ENCODE results near the gene RBM15B. TPM values are rescaled to one million over a fixed set of nuclear protein-coding genes. Genes with fewer than 3 reads are reported as not detected.
A peak's percentile ranks its signal among the peaks of the same experiment; 100 is the strongest.

RBM15B gene
- total and polyA plus RNA-seq, 7 experiments from 2014 or later = 12.8 to 40.6 (median 30.1) TPM

DNA sequence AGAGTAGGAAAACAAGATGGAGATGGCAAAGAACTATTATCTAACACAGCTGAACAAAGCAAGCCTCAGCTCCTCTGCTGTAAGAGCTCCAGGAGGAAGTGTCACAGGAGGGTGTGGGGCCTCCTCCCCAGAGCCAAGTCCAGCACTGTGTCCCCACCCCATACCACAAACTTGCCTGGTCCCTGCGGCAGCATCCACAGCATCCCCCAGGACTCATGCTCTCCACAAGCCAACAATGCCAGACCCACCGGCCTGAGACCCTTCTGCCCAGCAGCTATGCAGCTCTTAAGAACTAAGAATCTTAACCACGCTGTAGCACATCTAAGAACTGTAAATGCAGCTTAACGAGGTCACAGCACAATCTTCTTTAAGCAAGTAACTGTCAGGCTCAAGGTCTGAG lies 9.1 kb downstream of the RBM15B start:
- no peak for DNase-seq
- Mint-ChIP-seq H3K9me3 (peaks cover 0 to under 1% (median 0%) of the 10 kb centered on the region in 11 donors), H3K4me3 (no peak overlapping the region), H3K27ac (peak overlapping the region in 7 of 9 donors; percentile 20 to 83 (median 53)), H3K27me3 (no peaks in the 10 kb centered on the region), H3K36me3 (peaks cover 10 to 30% (median 15%) of the 10 kb centered on the region in 5 donors), H3K4me1 (peaks cover 26 to 74% (median 66%) of the 10 kb centered on the region in 7 donors)
- no peak overlapping the region for H3K4me3 ChIP-seq (ENCODE audit: low read length)
- ChIA-PET POLR2A (no interaction called here), CTCF (no interaction called here)
- intact Hi-C loops (cut with micrococcal nuclease) = no loop called here
- H3K9me3 ChIP-seq (ENCODE audit: control insufficient read depth in 2 of 3, low read length in 3 of 3) = no peaks in the 10 kb centered on the region
- peaks cover 3 to 17% of the 10 kb centered on the region in 2 donors for H3K4me1 ChIP-seq (ENCODE audit: control insufficient read depth in 2 of 2, insufficient read depth in 2 of 2, low read length in 2 of 2)
- no peak for ATAC-seq
- peak overlapping the region; percentile 50 for H3K27ac ChIP-seq (ENCODE audit: low read depth, low read length)
- no peaks in the 10 kb centered on the region for H3K27me3 ChIP-seq (ENCODE audit: control insufficient read depth in 2 of 2, insufficient read depth in 2 of 2, low read length in 2 of 2)
- peaks cover 3 to 71% (median 43%) of the 10 kb centered on the region in 3 experiments for H3K36me3 ChIP-seq (ENCODE audit: control insufficient read depth in 2 of 3, insufficient read depth in 3 of 3, low read length in 3 of 3)

DNA sequence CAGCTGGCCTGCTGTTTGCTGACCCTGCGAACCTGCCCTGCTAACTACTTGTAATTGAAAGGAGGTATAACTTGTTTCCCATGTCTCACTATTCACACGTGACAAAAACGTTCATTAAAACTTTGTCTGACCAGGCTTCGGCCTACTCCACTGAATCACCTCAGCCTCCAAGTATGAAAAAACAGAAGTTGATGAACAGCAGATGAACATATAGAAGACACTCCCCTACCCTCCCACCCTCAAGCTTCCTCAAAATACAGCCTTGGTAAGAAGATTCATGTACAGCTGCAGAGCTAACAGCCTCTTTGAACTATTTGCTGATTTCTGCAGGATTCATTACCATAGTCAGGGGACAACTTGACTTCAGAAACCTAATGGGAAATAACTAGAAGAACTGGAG lies 10.7 kb downstream of the RBM15B start:
- H3K4me3 ChIP-seq (ENCODE audit: low read length) = no peak overlapping the region
- peak overlapping the region in 8 of 9 donors; percentile 30 to 81 (median 68) for H3K27ac Mint-ChIP-seq
- DNase-seq (no peak), ATAC-seq (peak; percentile 71)
- CTCF ChIA-PET = interaction anchor here (0.9 kb wide), 1 partner anchor 12 kb away, joined by 3 read pairs; no protein-coding TSS in a partner anchor
- no peak overlapping the region for H3K27ac ChIP-seq (ENCODE audit: low read depth, low read length)
- no peak overlapping the region for H3K4me3 Mint-ChIP-seq
- peaks cover 20 to 68% (median 61%) of the 10 kb centered on the region in 7 donors for H3K4me1 Mint-ChIP-seq
- H3K27me3 Mint-ChIP-seq = no peaks in the 10 kb centered on the region
- intact Hi-C loops (cut with micrococcal nuclease) = no loop called here
- POLR2A ChIA-PET = interaction anchor here (1.1 kb wide), 1 partner anchor 12 kb away, joined by 3 read pairs; no protein-coding TSS in a partner anchor
- H3K9me3 Mint-ChIP-seq = no peaks in the 10 kb centered on the region
- H3K36me3 Mint-ChIP-seq = peaks cover 10 to 23% (median 14%) of the 10 kb centered on the region in 5 donors
- H3K27me3 ChIP-seq (ENCODE audit: control insufficient read depth in 2 of 2, insufficient read depth in 2 of 2, low read length in 2 of 2) = no peaks in the 10 kb centered on the region
- H3K4me1 ChIP-seq (ENCODE audit: control insufficient read depth in 2 of 2, insufficient read depth in 2 of 2, low read length in 2 of 2) = peaks cover 0 to 17% of the 10 kb centered on the region in 2 donors
- peaks cover 3 to 56% (median 34%) of the 10 kb centered on the region in 3 experiments for H3K36me3 ChIP-seq (ENCODE audit: control insufficient read depth in 2 of 3, insufficient read depth in 3 of 3, low read length in 3 of 3)
- no peaks in the 10 kb centered on the region for H3K9me3 ChIP-seq (ENCODE audit: control insufficient read depth in 2 of 3, low read length in 3 of 3)

DNA sequence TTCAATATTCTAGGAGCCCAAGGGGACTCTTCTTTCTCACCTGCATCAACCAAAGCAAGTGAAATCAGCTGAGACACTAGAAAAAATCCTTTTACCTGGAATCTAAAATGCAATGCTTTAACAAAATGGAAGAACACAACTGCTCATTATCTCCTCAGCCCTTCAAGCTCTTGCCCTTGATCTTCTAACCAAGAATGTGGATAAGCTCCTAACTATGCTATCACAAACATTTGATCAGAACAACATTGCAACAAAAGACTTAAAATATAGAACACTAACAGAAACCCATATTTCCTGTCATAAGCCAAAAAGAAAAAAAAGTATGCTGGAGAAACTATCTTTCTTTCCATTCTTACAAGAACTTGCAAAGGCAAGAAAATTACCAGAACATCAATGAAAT lies 12.6 kb downstream of the RBM15B start:
- Histone ChIP-seq H3K9me3 (ENCODE audit: control insufficient read depth in 2 of 3, low read length in 3 of 3) (no peaks in the 10 kb centered on the region), H3K36me3 (ENCODE audit: control insufficient read depth in 2 of 3, insufficient read depth in 3 of 3, low read length in 3 of 3) (peaks cover 0 to 40% (median 26%) of the 10 kb centered on the region in 3 experiments), H3K4me1 (ENCODE audit: control insufficient read depth in 2 of 2, insufficient read depth in 2 of 2, low read length in 2 of 2) (peaks cover 0 to 12% of the 10 kb centered on the region in 2 donors), H3K27me3 (ENCODE audit: control insufficient read depth in 2 of 2, insufficient read depth in 2 of 2, low read length in 2 of 2) (no peaks in the 10 kb centered on the region), H3K4me3 (ENCODE audit: low read length) (no peak overlapping the region), H3K27ac (ENCODE audit: low read depth, low read length) (peak overlapping the region; percentile 51)
- intact Hi-C loops (cut with micrococcal nuclease) = no loop called here
- Mint-ChIP-seq H3K4me1 (peaks cover 17 to 72% (median 50%) of the 10 kb centered on the region in 7 donors), H3K36me3 (peaks cover 10 to 18% (median 14%) of the 10 kb centered on the region in 5 donors), H3K27me3 (no peaks in the 10 kb centered on the region), H3K4me3 (peak overlapping the region in 6 of 10 donors; percentile 14 to 74 (median 54)), H3K27ac (peak overlapping the region; percentile 16 to 89 (median 82)), H3K9me3 (no peaks in the 10 kb centered on the region)
- POLR2A ChIA-PET = interaction anchor here (1.4 to 1.8 kb wide), 4 partner anchors 10 to 19 kb away, joined by 4 to 9 read pairs (median 6); partner anchors contain the start of gene MANF
- peak in 1 of 9 donors; percentile 33 for DNase-seq
- no peak for ATAC-seq
- CTCF ChIA-PET = interaction anchor here (0.6 to 1.3 kb wide), 3 partner anchors 14 to 356 kb away, joined by 3 to 4 read pairs (median 3); no protein-coding TSS in a partner anchor

DNA sequence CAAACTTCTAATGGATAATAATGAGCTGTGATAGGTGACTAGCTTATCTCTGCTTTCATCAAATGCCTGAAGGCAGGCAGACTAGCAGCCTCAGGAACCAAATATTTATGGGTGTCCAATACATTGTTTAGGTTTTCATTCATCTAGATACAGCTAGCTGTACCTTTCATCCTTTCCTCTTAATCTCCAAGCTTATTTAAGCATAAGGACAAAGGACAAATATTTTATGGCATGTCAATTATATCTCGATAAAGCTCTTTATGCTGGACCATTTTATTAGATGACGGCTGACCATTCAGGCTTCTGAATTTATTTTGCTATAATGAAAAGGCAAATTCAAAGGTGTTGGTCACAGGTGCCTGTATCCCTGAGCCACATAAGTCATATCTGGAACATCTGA lies 16.9 kb downstream of the RBM15B start:
- Mint-ChIP-seq H3K27me3 (no peaks in the 10 kb centered on the region), H3K4me1 (peaks cover 14 to 55% (median 34%) of the 10 kb centered on the region in 7 donors), H3K36me3 (peaks cover 6 to 33% (median 20%) of the 10 kb centered on the region in 5 donors), H3K27ac (peak overlapping the region in 3 of 9 donors; percentile 48 to 64 (median 62)), H3K9me3 (no peaks in the 10 kb centered on the region), H3K4me3 (no peak overlapping the region)
- no peak for DNase-seq
- no peak for ATAC-seq
- H3K9me3 ChIP-seq (ENCODE audit: control insufficient read depth in 2 of 3, low read length in 3 of 3) = no peaks in the 10 kb centered on the region
- intact Hi-C loops (cut with micrococcal nuclease) = no loop called here
- no peaks in the 10 kb centered on the region for H3K27me3 ChIP-seq (ENCODE audit: control insufficient read depth in 2 of 2, insufficient read depth in 2 of 2, low read length in 2 of 2)
- ChIA-PET POLR2A (interaction anchor here (0.6 to 0.7 kb wide), 2 partner anchors 32 to 116 kb away, joined by 4 to 5 read pairs; no protein-coding TSS in a partner anchor), CTCF (interaction anchor here (0.7 to 1.5 kb wide), 3 partner anchors 16 to 273 kb away, joined by 3 read pairs; no protein-coding TSS in a partner anchor)
- peaks cover 0 to 11% of the 10 kb centered on the region in 2 donors for H3K4me1 ChIP-seq (ENCODE audit: control insufficient read depth in 2 of 2, insufficient read depth in 2 of 2, low read length in 2 of 2)
- no peak overlapping the region for H3K4me3 ChIP-seq (ENCODE audit: low read length)
- no peak overlapping the region for H3K27ac ChIP-seq (ENCODE audit: low read depth, low read length)
- peaks cover 4 to 37% (median 20%) of the 10 kb centered on the region in 3 experiments for H3K36me3 ChIP-seq (ENCODE audit: control insufficient read depth in 2 of 3, insufficient read depth in 3 of 3, low read length in 3 of 3)

DNA sequence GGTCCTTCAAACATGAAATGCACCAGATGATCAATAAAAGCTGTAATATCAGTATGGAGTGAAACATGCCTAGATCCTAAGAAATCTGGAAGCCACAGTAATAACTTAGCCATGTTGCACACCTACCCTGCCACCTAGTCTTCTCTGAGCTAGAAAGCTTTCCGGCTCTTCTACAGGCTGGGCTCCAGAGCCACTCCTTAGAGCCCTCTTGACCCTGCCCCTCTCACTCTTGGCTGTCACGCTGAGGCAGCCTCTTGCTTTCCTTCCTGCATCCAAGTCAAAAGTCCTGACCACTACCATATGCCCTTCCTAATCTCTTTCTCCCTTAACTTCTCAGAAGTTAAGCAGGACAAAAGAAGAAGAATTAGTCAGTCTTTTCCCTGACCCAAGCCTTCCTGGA lies 17.7 kb downstream of the RBM15B start:
- no peaks in the 10 kb centered on the region for H3K27me3 Mint-ChIP-seq
- H3K27ac ChIP-seq (ENCODE audit: low read depth, low read length) = no peak overlapping the region
- no peak overlapping the region for H3K4me3 ChIP-seq (ENCODE audit: low read length)
- peaks cover 0 to 4% of the 10 kb centered on the region in 2 donors for H3K4me1 ChIP-seq (ENCODE audit: control insufficient read depth in 2 of 2, insufficient read depth in 2 of 2, low read length in 2 of 2)
- peak overlapping the region in 4 of 9 donors; percentile 15 to 70 (median 63) for H3K27ac Mint-ChIP-seq
- ChIA-PET POLR2A (no interaction called here), CTCF (interaction anchor here (0.7 kb wide), 1 partner anchor 25 kb away, joined by 3 read pairs; no protein-coding TSS in a partner anchor)
- H3K4me3 Mint-ChIP-seq = no peak overlapping the region
- no peaks in the 10 kb centered on the region for H3K9me3 Mint-ChIP-seq
- DNase-seq (no peak), ATAC-seq (no peak)
- H3K36me3 ChIP-seq (ENCODE audit: control insufficient read depth in 2 of 3, insufficient read depth in 3 of 3, low read length in 3 of 3) = peaks cover 6 to 42% (median 28%) of the 10 kb centered on the region in 3 experiments
- peaks cover 3 to 37% (median 25%) of the 10 kb centered on the region in 5 donors for H3K36me3 Mint-ChIP-seq
- H3K4me1 Mint-ChIP-seq = peaks cover 8 to 48% (median 26%) of the 10 kb centered on the region in 7 donors
- intact Hi-C loops (cut with micrococcal nuclease) = no loop called here
- H3K27me3 ChIP-seq (ENCODE audit: control insufficient read depth in 2 of 2, insufficient read depth in 2 of 2, low read length in 2 of 2) = no peaks in the 10 kb centered on the region
- H3K9me3 ChIP-seq (ENCODE audit: control insufficient read depth in 2 of 3, low read length in 3 of 3) = no peaks in the 10 kb centered on the region

DNA sequence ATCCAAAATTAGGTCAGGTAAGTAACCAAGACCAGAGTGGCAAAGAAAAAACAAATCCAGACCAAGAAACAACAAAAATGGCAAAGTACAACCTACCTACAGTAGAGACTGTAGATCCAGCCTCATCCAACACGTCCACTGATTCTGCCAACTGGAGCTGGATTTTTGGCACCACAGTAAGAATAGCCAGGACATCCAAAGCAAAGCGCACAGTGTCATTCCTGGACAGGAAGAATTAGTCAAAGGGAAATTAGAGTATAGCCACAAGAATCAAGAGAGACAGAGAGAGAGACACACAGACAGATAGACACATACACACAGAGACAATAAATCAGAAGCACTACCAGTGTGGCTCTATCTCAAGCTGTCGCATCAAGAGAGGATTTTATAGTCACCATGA lies 31.1 kb downstream of the RBM15B start:
- Histone ChIP-seq H3K36me3 (ENCODE audit: control insufficient read depth in 2 of 3, insufficient read depth in 3 of 3, low read length in 3 of 3) (peaks cover 2 to 64% (median 13%) of the 10 kb centered on the region in 3 experiments), H3K9me3 (ENCODE audit: control insufficient read depth in 2 of 3, low read length in 3 of 3) (no peaks in the 10 kb centered on the region), H3K4me1 (ENCODE audit: control insufficient read depth in 2 of 2, insufficient read depth in 2 of 2, low read length in 2 of 2) (no peaks in the 10 kb centered on the region), H3K4me3 (ENCODE audit: low read length) (no peak overlapping the region), H3K27me3 (ENCODE audit: control insufficient read depth in 2 of 2, insufficient read depth in 2 of 2, low read length in 2 of 2) (no peaks in the 10 kb centered on the region), H3K27ac (ENCODE audit: low read depth, low read length) (no peak overlapping the region)
- H3K9me3 Mint-ChIP-seq = no peaks in the 10 kb centered on the region
- intact Hi-C loops (cut with micrococcal nuclease) = no loop called here
- ChIA-PET CTCF (no interaction called here), POLR2A (interaction anchor here (0.5 kb wide), 1 partner anchor 188 kb away, joined by 4 read pairs; no protein-coding TSS in a partner anchor)
- no peaks in the 10 kb centered on the region for H3K27me3 Mint-ChIP-seq
- DNase-seq (no peak), ATAC-seq (no peak)
- H3K4me3 Mint-ChIP-seq = no peak overlapping the region
- H3K4me1 Mint-ChIP-seq = peaks cover 0 to 3% (median 0%) of the 10 kb centered on the region in 7 donors
- H3K27ac Mint-ChIP-seq = peak overlapping the region in 3 of 9 donors; percentile 36 to 64 (median 55)
- peaks cover 5 to 48% (median 17%) of the 10 kb centered on the region in 5 donors for H3K36me3 Mint-ChIP-seq

Data from naive thymus-derived CD4-positive, alpha-beta T cell (primary cell).